HG02588 (cell line): ENCODE data around the gene IGFBP5.

Source experiments
- ATAC-seq: cut with Tn5 transposase; IDR thresholded peaks from one replicate; pipeline ENCODE4 v1.9.1; 2021; ENCODE audit warnings: mild to moderate bottlenecking, moderate library complexity; ENCODE audit not compliant: unreplicated experiment

Gene IGFBP5

GRCh38 chr2:216715402-216715974 lies 20.1 kb upstream of the IGFBP5 start:
- ATAC-seq = no peak

GRCh38 chr2:216714376-216714775 lies 19.0 kb upstream of the IGFBP5 start:
- no peak for ATAC-seq

- no peak for ATAC-seq
Measured at GRCh38 chr2:216713691-216714336, 18.5 kb upstream of the IGFBP5 start.

GRCh38 chr2:216711348-216711747 lies 16.0 kb upstream of the IGFBP5 start:
- no peak for ATAC-seq

GRCh38 chr2:216710551-216711301 lies 15.4 kb upstream of the IGFBP5 start:
- no peak for ATAC-seq

- ATAC-seq = no peak
Measured at GRCh38 chr2:216702756-216703155, 7.4 kb upstream of the IGFBP5 start.

GRCh38 chr2:216701544-216701943 lies 6.2 kb upstream of the IGFBP5 start:
- ATAC-seq = no peak

- no peak for ATAC-seq
Measured at GRCh38 chr2:216700781-216701180, 5.4 kb upstream of the IGFBP5 start.

GRCh38 chr2:216700088-216700567 lies 4.8 kb upstream of the IGFBP5 start:
- ATAC-seq = no peak

GRCh38 chr2:216698895-216699294 lies 3.5 kb upstream of the IGFBP5 start:
- ATAC-seq = no peak

GRCh38 chr2:216698293-216698692 lies 2.9 kb upstream of the IGFBP5 start:
- no peak for ATAC-seq

GRCh38 chr2:216696751-216697560 lies 1.6 kb upstream of the IGFBP5 start:
- ATAC-seq = no peak

- no peak for ATAC-seq
Measured at GRCh38 chr2:216696321-216696720, 972 bp upstream of the IGFBP5 start.

GRCh38 chr2:216694826-216695217 lies 527 bp downstream of the IGFBP5 start:
- ATAC-seq = no peak

- ATAC-seq = no peak
Measured at GRCh38 chr2:216694082-216694825, 1.1 kb downstream of the IGFBP5 start.

- no peak for ATAC-seq
Measured at GRCh38 chr2:216693414-216694080, 1.8 kb downstream of the IGFBP5 start.

GRCh38 chr2:216692636-216693413 lies 2.5 kb downstream of the IGFBP5 start:
- no peak for ATAC-seq

- ATAC-seq = no peak
Measured at GRCh38 chr2:216690853-216691741, 4.3 kb downstream of the IGFBP5 start.
